OCI-LY3 (cell line): Measurements from ENCODE around the gene ISLR2.

ENCODE experiments used
- H2AFZ ChIP-seq: fragments of 200-600, 300-600 bp; shearing (Covaris generic); 2 replicates; pipeline ENCODE4 v1.6.0; 2014; ENCODE audit warnings: antibody characterized with exemption, low read depth, low read length
- H3K27ac ChIP-seq: fragments of 200-600, 300-600 bp; sonication (generic); 2 replicates; pipeline ENCODE4 v1.5.1; 2014; ENCODE audit warnings: mild to moderate bottlenecking, low read length, moderate library complexity, mixed read lengths
- H3K27me3 ChIP-seq: fragments of 200-600, 300-600 bp; sonication (generic); 2 replicates; pipeline ENCODE4 v1.6.1; 2014; ENCODE audit warnings: low read depth, low read length, mixed read lengths
- H3K36me3 ChIP-seq: fragments of 200-600, 300-600 bp; sonication (generic); replicated peaks from 2 replicates; pipeline ENCODE3; 2014; ENCODE audit warnings: low read depth, low read length, mixed read lengths
- H3K4me1 ChIP-seq: fragments of 300-600, 200-600 bp; sonication (generic); 2 replicates; pipeline ENCODE4 v1.6.1; 2014; ENCODE audit warnings: low read length, mixed read lengths
- H3K4me2 ChIP-seq: fragments of 200-600, 300-600 bp; sonication (generic); 2 replicates; pipeline ENCODE4 v1.6.1; 2014; ENCODE audit warnings: low read length, mixed read lengths
- H3K4me3 ChIP-seq: fragments of 300-600, 200-600 bp; sonication (generic); 2 replicates; pipeline ENCODE4 v1.5.1; 2014; ENCODE audit warnings: antibody characterized with exemption, mild to moderate bottlenecking, low read length, moderate library complexity
- H3K79me2 ChIP-seq: fragments of 300-600, 200-600 bp; shearing (Covaris generic); 2 replicates; pipeline ENCODE4 v1.6.1; 2014; ENCODE audit warnings: mild to moderate bottlenecking, low read length, mixed read lengths
- H3K9ac ChIP-seq: fragments of 300-600, 200-600 bp; shearing (Covaris generic); 2 replicates; pipeline ENCODE4 v1.6.0; 2014; ENCODE audit warnings: mild to moderate bottlenecking, low read length, moderate library complexity
- H3K9me3 ChIP-seq: fragments of 200-600, 300-600 bp; shearing (Covaris generic); 2 replicates; pipeline ENCODE4 v1.6.1; 2014; ENCODE audit warnings: low read length, mixed read lengths; ENCODE audit not compliant: insufficient read depth
- H4K20me1 ChIP-seq: fragments of 200-600, 300-600 bp; sonication (generic); 2 replicates; pipeline ENCODE4 v1.6.1; 2016; ENCODE audit warnings: low read length, mixed read lengths; ENCODE audit not compliant: insufficient read depth
- CTCF ChIP-seq: fragments of 200-600, 300-600 bp; sonication (generic); IDR thresholded peaks from 2 replicates; pipeline ENCODE4 v1.5.1; 2014; ENCODE audit warnings: antibody characterized with exemption, low read length, low read depth
- EZH2phosphoT487 ChIP-seq: fragments of 200-600 bp; shearing (Covaris generic); IDR thresholded peaks from 2 replicates; pipeline ENCODE4 v1.6.1; 2018; ENCODE audit warnings: antibody characterized with exemption, mixed run types, low read depth

The ISLR2 gene

GRCh38 chr15:74121039-74121438, 9.3 kb upstream of the ISLR2 start:
- Histone ChIP-seq H3K4me2 (peak overlapping the region; percentile 79; the same call in 1 of the 2 replicates), H3K4me3 (no peak overlapping the region), H2AFZ (peak overlapping the region; percentile 41; the same call in 1 of the 2 replicates), H3K27ac (peak overlapping the region; percentile 96; the same call in 1 of the 2 replicates), H3K36me3 (no peaks in the 10 kb centered on the region), H3K9me3 (no peaks in the 10 kb centered on the region), H3K27me3 (no peaks in the 10 kb centered on the region), H4K20me1 (no peaks in the 10 kb centered on the region), H3K9ac (peak overlapping the region; percentile 51; the same call in 1 of the 2 replicates), H3K4me1 (peaks cover 63% of the 10 kb centered on the region), H3K79me2 (no peaks in the 10 kb centered on the region)
- TF ChIP-seq CTCF: no peak
- no peak for TF ChIP-seq EZH2phosphoT487

GRCh38 chr15:74121858-74122257, 8.5 kb upstream of the ISLR2 start:
- no peak overlapping the region for H2AFZ ChIP-seq
- H3K9ac ChIP-seq: peak overlapping the region; percentile 51; the same call in 1 of the 2 replicates
- H3K79me2 ChIP-seq: no peaks in the 10 kb centered on the region
- H3K36me3 ChIP-seq: no peaks in the 10 kb centered on the region
- H3K4me3 ChIP-seq: no peak overlapping the region; the same call in 1 of the 2 replicates
- no peaks in the 10 kb centered on the region for H3K9me3 ChIP-seq
- peak overlapping the region; percentile 96 for H3K27ac ChIP-seq
- H3K4me1 ChIP-seq: peaks cover 63% of the 10 kb centered on the region
- no peak for TF ChIP-seq CTCF
- TF ChIP-seq EZH2phosphoT487: no peak
- H3K27me3 ChIP-seq: no peaks in the 10 kb centered on the region
- no peaks in the 10 kb centered on the region for H4K20me1 ChIP-seq
- peak overlapping the region; percentile 79 for H3K4me2 ChIP-seq

- H3K4me2 ChIP-seq: peak overlapping the region; percentile 79
- peak overlapping the region; percentile 72 for H3K9ac ChIP-seq
These were observed 7.8 kb upstream of the ISLR2 start for GRCh38 chr15:74122403-74123130.

More at GRCh38 chr15:74122403-74123130, 7.8 kb upstream of the ISLR2 start:
- Histone ChIP-seq H2AFZ (peak overlapping the region; percentile 79; the same call in 1 of the 2 replicates), H3K27ac (peak overlapping the region; percentile 96), H3K4me1 (peaks cover 67% of the 10 kb centered on the region), H3K4me3 (peak overlapping the region; percentile 53), H4K20me1 (no peaks in the 10 kb centered on the region), H3K79me2 (no peaks in the 10 kb centered on the region), H3K36me3 (no peaks in the 10 kb centered on the region), H3K27me3 (no peaks in the 10 kb centered on the region), H3K9me3 (no peaks in the 10 kb centered on the region)
- no peak for TF ChIP-seq CTCF
